OCI-LY1 (cell line): ENCODE data around the gene GAL3ST1.

Source experiments
- EZH2 ChIP-seq: fragments of 200-600 bp; sonication (generic), shearing (Covaris generic); IDR thresholded peaks from 2 replicates; pipeline ENCODE4 v1.8.0; 2017; ENCODE audit warnings: borderline replicate concordance, mixed run types, mild to moderate bottlenecking, antibody characterized with exemption, low read length, moderate library complexity, mixed read lengths
- TF ChIP-seq, protein P1 (sequence below): fragments of 200-600 bp; sonication (generic), shearing (Covaris generic); IDR thresholded peaks from 2 replicates; pipeline ENCODE4 v1.5.1; 2017; ENCODE audit warnings: mild to moderate bottlenecking, antibody characterized with exemption, low read length, moderate library complexity, mixed read lengths

GRCh38 chr22:30603801-30604200 lies 29.3 kb upstream of the GAL3ST1 start:
- TF ChIP-seq, protein P1, sequence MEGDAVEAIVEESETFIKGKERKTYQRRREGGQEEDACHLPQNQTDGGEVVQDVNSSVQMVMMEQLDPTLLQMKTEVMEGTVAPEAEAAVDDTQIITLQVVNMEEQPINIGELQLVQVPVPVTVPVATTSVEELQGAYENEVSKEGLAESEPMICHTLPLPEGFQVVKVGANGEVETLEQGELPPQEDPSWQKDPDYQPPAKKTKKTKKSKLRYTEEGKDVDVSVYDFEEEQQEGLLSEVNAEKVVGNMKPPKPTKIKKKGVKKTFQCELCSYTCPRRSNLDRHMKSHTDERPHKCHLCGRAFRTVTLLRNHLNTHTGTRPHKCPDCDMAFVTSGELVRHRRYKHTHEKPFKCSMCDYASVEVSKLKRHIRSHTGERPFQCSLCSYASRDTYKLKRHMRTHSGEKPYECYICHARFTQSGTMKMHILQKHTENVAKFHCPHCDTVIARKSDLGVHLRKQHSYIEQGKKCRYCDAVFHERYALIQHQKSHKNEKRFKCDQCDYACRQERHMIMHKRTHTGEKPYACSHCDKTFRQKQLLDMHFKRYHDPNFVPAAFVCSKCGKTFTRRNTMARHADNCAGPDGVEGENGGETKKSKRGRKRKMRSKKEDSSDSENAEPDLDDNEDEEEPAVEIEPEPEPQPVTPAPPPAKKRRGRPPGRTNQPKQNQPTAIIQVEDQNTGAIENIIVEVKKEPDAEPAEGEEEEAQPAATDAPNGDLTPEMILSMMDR: no peak
- no peak for TF ChIP-seq EZH2
